ENCODE measurements around the gene PLD1.
"Not testable (repeated sequence)": the region's sequence is repeated elsewhere in the genome, so short reads cannot be mapped to it uniquely, and the experiment has no call there.

Gene PLD1

DNA sequence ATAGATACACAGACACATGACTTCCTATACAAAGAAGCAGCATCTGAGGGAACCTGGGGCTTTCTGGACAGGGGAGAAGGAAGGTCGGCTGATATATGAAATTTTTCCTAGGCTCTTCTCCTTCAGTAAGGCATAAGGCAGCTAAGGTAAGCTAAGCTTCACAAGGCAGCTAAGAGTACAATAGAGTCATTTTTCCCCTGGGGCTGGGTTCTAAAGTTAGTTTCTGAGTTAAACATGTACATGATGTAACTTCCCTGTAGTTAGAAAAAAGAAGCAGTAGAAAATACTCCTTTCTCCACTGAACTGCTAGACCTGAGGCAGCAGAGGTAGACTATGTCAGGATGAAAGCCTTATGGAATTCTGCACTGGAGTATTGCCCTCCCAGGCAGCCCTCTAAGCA, 109.6 kb downstream of the PLD1 start:
- DNase-seq (ENCODE audit: low read depth), result no peak

GRCh38 chr3:171700157-171700556, 110.1 kb downstream of the PLD1 start:
- no peak for DNase-seq (ENCODE audit: low read depth)

GRCh38 chr3:171699601-171700000, 110.7 kb downstream of the PLD1 start:
- no peak for DNase-seq (ENCODE audit: low read depth)

GRCh38 chr3:171696805-171697204, 113.5 kb downstream of the PLD1 start:
- no peak for DNase-seq (ENCODE audit: low read depth)

DNA sequence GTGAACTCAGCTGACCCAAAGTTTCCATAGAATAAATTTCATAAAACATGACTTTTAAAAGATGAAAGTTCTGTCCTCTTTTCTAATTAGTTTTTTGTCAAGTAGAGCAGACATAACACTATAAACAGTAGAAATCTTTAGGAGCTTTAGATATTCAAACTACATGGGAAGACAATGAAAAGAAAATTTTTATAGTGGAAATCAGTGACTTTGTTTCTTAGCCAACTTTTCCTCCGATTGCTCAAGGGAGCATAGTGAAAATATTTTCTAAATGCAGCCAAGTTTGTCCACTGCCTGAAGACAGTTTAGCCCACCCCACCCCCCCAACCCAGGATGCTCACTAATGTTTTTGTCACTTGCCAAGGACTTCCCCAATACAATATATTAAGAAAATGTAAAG, 114.9 kb downstream of the PLD1 start:
- peak; percentile 33 for DNase-seq (ENCODE audit: low read depth)

GRCh38 chr3:171694888-171695287, 115.4 kb downstream of the PLD1 start:
- no peak for DNase-seq (ENCODE audit: low read depth)

GRCh38 chr3:171692551-171692950, 117.7 kb downstream of the PLD1 start:
- not testable (repeated sequence) for DNase-seq (ENCODE audit: low read depth)

GRCh38 chr3:171691485-171691884, 118.8 kb downstream of the PLD1 start:
- DNase-seq (ENCODE audit: low read depth), result no peak

- DNase-seq (ENCODE audit: low read depth), result no peak
Measured at GRCh38 chr3:171690281-171690680, 120.0 kb downstream of the PLD1 start.

DNA sequence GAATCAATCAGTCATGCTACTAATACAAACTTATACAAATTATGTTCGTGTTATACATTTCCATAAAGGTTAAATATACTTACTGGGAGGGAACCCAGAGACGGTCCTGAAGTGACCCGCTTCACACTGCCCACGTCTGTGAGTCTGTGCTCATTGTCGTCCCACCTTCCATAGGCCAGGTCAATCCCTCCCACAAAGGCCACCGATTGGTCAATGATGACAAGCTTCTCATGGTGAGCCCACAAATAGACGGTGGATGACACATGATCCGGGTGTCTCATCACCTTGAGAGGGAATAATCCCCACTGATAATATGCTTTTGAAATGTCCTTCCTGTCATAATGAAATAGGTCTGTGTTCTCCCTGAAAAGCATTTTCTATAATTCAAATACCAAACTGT, 121.7 kb downstream of the PLD1 start:
- DNase-seq (ENCODE audit: low read depth), result peak; percentile 36

GRCh38 chr3:171688002-171688401, 122.3 kb downstream of the PLD1 start:
- no peak for DNase-seq (ENCODE audit: low read depth)

- DNase-seq (ENCODE audit: low read depth), result no peak
Measured at GRCh38 chr3:171687581-171687980, 122.7 kb downstream of the PLD1 start.

DNA sequence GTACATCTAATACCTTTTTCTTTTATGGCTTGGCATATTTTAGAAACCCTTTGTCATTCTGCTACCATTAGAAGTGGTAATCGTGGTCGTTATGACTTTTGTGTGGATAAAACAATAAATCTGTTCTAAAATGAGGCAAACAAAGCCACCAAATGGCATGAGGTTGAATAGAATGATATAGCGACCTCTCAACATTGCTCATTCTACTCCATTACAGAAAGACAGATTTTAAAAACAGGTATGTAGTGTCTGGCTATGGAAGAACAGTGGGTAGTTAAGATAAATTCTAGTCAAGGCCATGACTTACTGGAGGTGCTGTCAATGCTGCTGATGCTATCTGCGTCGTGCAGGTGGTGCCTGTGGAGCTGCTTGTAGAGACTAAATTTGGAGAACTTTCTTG, 123.2 kb downstream of the PLD1 start:
- no peak for DNase-seq (ENCODE audit: low read depth)

DNA sequence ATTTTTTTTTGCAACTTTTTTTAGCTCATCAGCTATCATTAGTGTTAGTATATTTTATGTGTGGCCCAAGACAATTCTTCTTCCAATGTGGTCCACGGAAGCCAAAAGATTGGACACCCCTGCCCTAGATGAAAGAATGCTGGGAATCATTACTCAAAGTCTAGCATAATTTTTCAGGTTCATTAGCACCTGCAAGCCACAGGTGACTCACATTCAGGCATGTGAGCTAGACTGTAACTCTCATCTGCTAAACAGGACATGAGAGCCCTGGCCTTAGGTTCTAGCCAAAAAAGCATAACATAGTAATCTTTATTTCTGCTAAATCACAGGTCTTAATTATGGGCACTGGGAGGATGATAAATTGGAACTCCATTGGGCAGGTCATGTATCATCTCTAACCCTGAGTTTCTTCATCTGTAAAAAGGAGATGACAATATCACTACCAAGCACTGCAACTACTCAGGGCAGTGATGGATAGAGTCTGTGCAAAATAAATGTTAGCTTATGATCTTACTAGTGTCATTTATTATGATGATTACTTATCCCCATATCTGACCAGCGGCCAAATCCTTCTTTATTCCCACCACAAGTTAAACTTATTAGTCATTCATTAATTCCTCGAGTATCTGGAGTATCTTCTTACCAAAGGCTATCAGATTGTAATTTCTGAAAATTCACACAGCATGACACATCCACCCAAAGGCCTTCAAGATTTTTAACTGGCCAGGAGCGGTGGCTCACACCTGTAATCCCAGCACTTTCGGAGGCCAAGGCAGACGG, 125.0 kb downstream of the PLD1 start:
- DNase-seq (ENCODE audit: low read depth), result peak; percentile 56

GRCh38 chr3:171684221-171684620, 126.1 kb downstream of the PLD1 start:
- DNase-seq (ENCODE audit: low read depth), result no peak

DNA sequence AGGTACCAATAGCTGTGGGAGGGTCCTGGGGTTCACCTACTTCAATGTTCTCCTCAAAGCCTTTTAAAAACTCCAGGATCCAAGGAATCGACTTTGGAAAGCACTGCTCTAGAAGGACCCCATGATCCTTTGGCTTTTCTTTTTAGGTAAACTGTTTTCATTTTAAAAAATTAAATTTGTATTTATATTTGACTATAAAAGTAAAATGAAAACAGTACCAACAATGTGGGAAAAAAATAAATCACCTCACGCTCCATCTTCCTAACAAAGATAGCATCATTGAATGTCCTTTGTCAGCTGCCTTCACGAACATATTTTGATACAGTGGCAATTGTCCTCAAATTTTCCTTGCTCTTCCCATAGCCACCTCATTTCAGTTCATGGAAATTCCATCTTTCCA, 127.5 kb downstream of the PLD1 start:
- DNase-seq (ENCODE audit: low read depth), result no peak

GRCh38 chr3:171680726-171681411, 129.4 kb downstream of the PLD1 start:
- DNase-seq (ENCODE audit: low read depth), result no peak

DNA sequence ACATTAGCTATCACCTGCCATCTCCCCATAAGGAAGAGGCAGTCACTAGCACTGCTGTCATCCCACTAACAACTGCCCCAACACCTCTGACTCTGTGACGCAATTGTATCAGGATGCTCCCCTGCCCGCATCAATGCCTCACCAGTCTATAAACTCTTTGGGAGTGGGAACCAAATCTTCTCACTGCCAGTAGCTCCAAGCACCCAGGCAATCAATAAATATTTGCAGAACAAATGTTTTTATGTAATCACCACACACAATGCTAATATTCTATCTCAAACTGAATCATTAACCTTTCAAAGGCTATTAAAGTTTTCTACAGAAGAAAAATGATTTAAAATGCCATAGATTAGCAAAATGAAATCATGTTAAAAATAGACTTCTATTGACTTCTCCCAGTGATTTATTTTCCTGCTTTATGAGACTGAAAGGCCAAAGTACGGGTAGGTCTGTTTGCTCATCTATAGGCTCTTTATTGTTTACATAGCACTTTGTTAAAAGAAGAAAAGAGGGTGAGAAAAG, 131.3 kb downstream of the PLD1 start:
- no peak for DNase-seq (ENCODE audit: low read depth)

GRCh38 chr3:171677706-171678105, 132.6 kb downstream of the PLD1 start:
- no peak for DNase-seq (ENCODE audit: low read depth)

DNA sequence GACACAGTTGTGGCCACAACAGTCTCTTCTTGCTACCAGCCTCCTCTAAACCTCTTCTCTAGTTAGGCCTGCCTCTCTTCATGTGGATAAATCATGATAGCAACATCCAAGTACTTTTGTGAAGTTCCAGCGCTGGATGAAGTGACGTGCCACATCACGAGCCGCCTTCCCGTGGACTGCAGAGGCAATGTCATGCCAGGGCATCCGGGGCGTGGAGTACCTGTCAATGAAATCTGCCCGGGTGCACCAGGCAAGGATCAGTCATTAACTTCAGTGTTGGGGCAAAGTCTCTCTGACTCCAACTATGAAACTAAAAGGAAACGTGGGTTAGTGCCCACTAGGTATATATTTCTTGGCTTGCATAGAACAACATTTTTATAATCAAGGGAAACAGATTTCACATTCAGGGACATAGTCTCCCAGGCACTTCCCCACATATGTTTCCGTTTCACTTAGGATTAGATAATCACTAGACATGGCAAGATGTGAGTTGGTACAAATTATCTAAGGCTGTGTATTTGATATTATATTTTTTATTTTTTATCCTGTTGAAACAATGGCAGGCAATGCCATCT, 133.6 kb downstream of the PLD1 start:
- DNase-seq (ENCODE audit: low read depth), result no peak

DNA sequence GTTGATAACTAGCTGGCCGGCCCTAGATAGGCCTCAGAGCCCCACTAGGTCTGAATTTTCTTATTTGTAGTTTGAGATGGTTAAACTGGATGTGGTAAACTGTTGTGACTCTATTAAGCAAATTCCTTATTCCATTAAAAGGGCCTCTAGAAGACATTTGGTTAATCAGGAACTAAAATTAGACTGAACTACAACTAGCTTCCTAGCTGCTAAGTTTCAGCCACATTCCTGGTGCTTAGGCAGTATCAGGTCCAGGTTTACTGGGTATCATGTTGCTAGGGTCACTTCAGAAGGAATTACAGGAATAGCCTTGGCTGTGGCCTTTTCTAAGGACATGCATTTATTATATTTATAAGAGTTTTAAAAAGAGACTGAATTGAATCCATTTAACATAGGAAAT, 136.3 kb downstream of the PLD1 start:
- no peak for DNase-seq (ENCODE audit: low read depth)

DNA sequence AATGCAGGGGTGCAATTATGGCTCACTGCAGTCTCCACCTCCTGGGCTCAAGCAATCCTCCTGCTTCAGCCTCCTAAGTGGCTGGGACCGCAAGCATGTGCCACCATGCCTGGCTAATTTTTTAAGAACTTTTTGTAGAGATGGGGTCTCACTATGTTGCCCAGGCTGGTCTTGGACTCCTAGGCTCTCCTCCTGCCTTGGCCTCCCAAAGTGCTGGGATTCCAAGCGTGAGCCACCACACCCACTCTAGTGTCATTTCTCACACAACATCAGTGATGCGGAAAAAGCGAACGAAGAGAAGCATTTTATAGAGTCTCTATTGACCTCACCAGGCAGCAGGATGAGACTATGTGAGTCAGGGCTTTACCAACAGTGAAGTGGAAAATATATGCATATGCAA, 137.7 kb downstream of the PLD1 start:
- DNase-seq (ENCODE audit: low read depth), result no peak

GRCh38 chr3:171672124-171672523, 138.2 kb downstream of the PLD1 start:
- no peak for DNase-seq (ENCODE audit: low read depth)

Measured in iris pigment epithelial cell (primary cell).